B cell (primary cell): Measurements from ENCODE around the gene TRERF1. TPM values are rescaled to one million over a fixed set of nuclear protein-coding genes. Genes with fewer than 3 reads are reported as not detected.

ENCODE experiments used
- ATAC-seq: fragments of 200-7000 bp; cut with Tn5 transposase; one replicate; pipeline ENCODE4 v1.10.0; 2021; ENCODE audit warnings: low read depth, mild to moderate bottlenecking, moderate number of reproducible peaks, moderate library complexity
- CTCF ChIA-PET: fragments of 350-600 bp; sonication (Branson Sonifier 250); formaldehyde crosslinking; loops from one replicate; lab custom pipeline; 2021; ENCODE audit warnings: antibody characterized with exemption, inconsistent platforms; lab: Charles Lee
- POLR2A ChIA-PET: fragments of 350-600 bp; sonication (Branson Sonifier 250); formaldehyde crosslinking; loops from one replicate; lab custom pipeline; 2021; ENCODE audit warnings: antibody characterized with exemption; lab: Charles Lee
- DNase-seq: peaks from one replicate; pipeline ENCODE4 v3.0.0; 2013
- H2AFZ ChIP-seq: 2 replicates; pipeline ENCODE4 v1.6.1; 2012; ENCODE audit warnings: mild to moderate bottlenecking, low read depth, low read length; ENCODE audit not compliant: insufficient read depth, poor library complexity, severe bottlenecking
- H3K27ac ChIP-seq, 2 donors: 1 replicate in 1 of 2; 2 replicates in 1 of 2; pipeline ENCODE4 v1.5.1; 2012 to 2013; ENCODE audit warnings: low read length in 2 of 2, mild to moderate bottlenecking in 2 of 2, moderate library complexity in 1 of 2
- H3K27me3 ChIP-seq, 4 experiments: fragments of 200-600 bp in 1 of 4; sonication (generic) in 1 of 4; replicated peaks in 1 of 4; 1 replicate in 2 of 4; 2 replicates in 2 of 4; pipeline versions ENCODE4 v1.6.1 to v1.7.0; 2013 to 2016; ENCODE audit warnings: low read length in 3 of 4, mild to moderate bottlenecking in 2 of 4, mixed read lengths in 1 of 4, moderate library complexity in 1 of 4; ENCODE audit not compliant: insufficient read depth in 4 of 4, control insufficient read depth in 3 of 4; ENCODE audit errors: control extremely low read depth in 1 of 4
- H3K36me3 ChIP-seq, 2 experiments: replicated peaks in 1 of 2; 1 replicate in 1 of 2; 2 replicates in 1 of 2; pipeline versions ENCODE4 v1.6.1 to v1.7.1; 2013; ENCODE audit warnings: low read length in 1 of 2; ENCODE audit not compliant: insufficient read depth in 2 of 2, control insufficient read depth in 1 of 2; ENCODE audit errors: control extremely low read depth in 1 of 2, extremely low read depth in 1 of 2
- H3K4me1 ChIP-seq, 2 donors: fragments of 200-600 bp in 1 of 2; sonication (generic) in 1 of 2; 1 replicate in 1 of 2; 2 replicates in 1 of 2; pipeline versions ENCODE4 v1.5.1 to v1.6.1; 2013 to 2017; ENCODE audit warnings: low read length in 2 of 2; ENCODE audit not compliant: control insufficient read depth in 2 of 2, insufficient read depth in 2 of 2
- H3K4me2 ChIP-seq: replicated peaks from 2 replicates; pipeline ENCODE3; 2012; ENCODE audit warnings: mild to moderate bottlenecking, low read depth, low read length; ENCODE audit not compliant: poor library complexity, severe bottlenecking
- H3K4me3 ChIP-seq, 5 experiments: fragments of 200-600 bp in 1 of 5; sonication (generic) in 1 of 5; 1 replicate in 3 of 5; 2 replicates in 2 of 5; pipeline versions ENCODE4 v1.5.1 to v1.7.0; 2011 to 2016; ENCODE audit warnings: low read length in 4 of 5, mild to moderate bottlenecking in 4 of 5, low read depth in 2 of 5, control low read depth in 1 of 5, moderate library complexity in 1 of 5; ENCODE audit not compliant: insufficient read depth in 1 of 5; ENCODE audit errors: control extremely low read depth in 1 of 5, extremely low read depth in 1 of 5
- H3K79me2 ChIP-seq: fragments of 200-600 bp; sonication (generic); one replicate; pipeline ENCODE4 v1.6.0; 2016; ENCODE audit warnings: low read length; ENCODE audit not compliant: control insufficient read depth, insufficient read depth
- H3K9ac ChIP-seq: fragments of 200-600 bp; sonication (generic); 2 replicates; pipeline ENCODE4 v1.6.1; 2017; ENCODE audit warnings: mild to moderate bottlenecking, low read length, moderate library complexity
- H3K9me3 ChIP-seq, 3 donors: one replicate each; pipeline versions ENCODE4 v1.6.1 to v1.7.1; 2013; ENCODE audit warnings: low read length in 2 of 3; ENCODE audit not compliant: control insufficient read depth in 2 of 3, insufficient read depth in 1 of 3; ENCODE audit errors: control extremely low read depth in 1 of 3
- H4K20me1 ChIP-seq: 2 replicates; pipeline ENCODE4 v1.6.0; 2012; ENCODE audit warnings: mild to moderate bottlenecking, low read length; ENCODE audit not compliant: insufficient read depth, control insufficient read depth, poor library complexity, severe bottlenecking
- H3K27ac Mint-ChIP-seq: one replicate; pipeline ENCODE4 v1.8.0; 2021; ENCODE audit warnings: mixed read lengths
- H3K27me3 Mint-ChIP-seq: one replicate; pipeline ENCODE4 v1.8.0; 2021; ENCODE audit warnings: mixed read lengths
- H3K4me1 Mint-ChIP-seq: one replicate; pipeline ENCODE4 v1.8.0; 2021; ENCODE audit warnings: mixed read lengths
- H3K4me3 Mint-ChIP-seq: one replicate; pipeline ENCODE4 v1.8.0; 2021; ENCODE audit warnings: mixed read lengths
- H3K9me3 Mint-ChIP-seq: one replicate; pipeline ENCODE4 v1.8.0; 2022; ENCODE audit warnings: mixed read lengths; ENCODE audit not compliant: insufficient read depth
- CTCF ChIP-seq: fragments of 200-600 bp; IDR thresholded peaks from one replicate; pipeline ENCODE4 v1.8.0; 2022; ENCODE audit warnings: antibody characterized with exemption, mild to moderate bottlenecking
- EZH2 ChIP-seq: IDR thresholded peaks from 2 replicates; pipeline ENCODE4 v1.6.1; 2012; ENCODE audit warnings: borderline replicate concordance, low read depth, mild to moderate bottlenecking, moderate library complexity, low read length; ENCODE audit not compliant: insufficient read depth, poor library complexity, severe bottlenecking
- WGBS: methylation state at CpG from one replicate; pipeline ENCODE4 v1.1.5; 2013; ENCODE audit warnings: missing lambda C conversion rate; ENCODE audit not compliant: insufficient coverage; 5-methylcytosine and 5-hydroxymethylcytosine counted together
- intact Hi-C: fragments of 100-400 bp; cut with micrococcal nuclease; formaldehyde crosslinking; loops from one replicate; pipeline ENCODE4 v1.10.0; 2022
- polyA plus RNA-seq: library from polyadenylated mRNA; depleted of rRNA; stranded (reverse); fragments of >200 nt; gene quantifications from 2 replicates; pipeline ENCODE4 v1.2.3, GENCODE V29; 2012
- total RNA-seq, 2 donors: library from RNA; stranded (reverse); fragments of 120-200 nt in 1 of 2; gene quantifications; 1 replicate in 1 of 2; 2 replicates in 1 of 2; pipeline versions ENCODE4 v1.2.3 to v1.2.4, GENCODE V29; 2013 to 2022

Gene TRERF1
- total and polyA plus RNA-seq, 2 donors (not counting 1 experiment from before 2014, with no cell fraction given) = 3.5 to 6.7 TPM

GRCh38 chr6:42355416-42355815 is 96.3 kb downstream of the TRERF1 start:
- Histone ChIP-seq H3K9ac (no peak overlapping the region), H3K27me3 (no peaks in the 10 kb centered on the region), H3K79me2 (no peaks in the 10 kb centered on the region), H3K27ac (no peak overlapping the region), H3K4me3 (no peak overlapping the region), H3K36me3 (no peaks in the 10 kb centered on the region), H2AFZ (no peak overlapping the region), H3K4me2 (no peak overlapping the region), H3K4me1 (no peaks in the 10 kb centered on the region), H4K20me1 (no peaks in the 10 kb centered on the region), H3K9me3 (no peaks in the 10 kb centered on the region)
- Mint-ChIP-seq H3K27ac (no peak overlapping the region), H3K27me3 (no peaks in the 10 kb centered on the region), H3K4me1 (no peaks in the 10 kb centered on the region), H3K9me3 (no peaks in the 10 kb centered on the region), H3K4me3 (no peak overlapping the region)
- intact Hi-C loops = no loop called here
- DNase-seq (no peak), ATAC-seq (no peak)
- CTCF ChIA-PET = no interaction called here
- no CpG with 5 or more reads among the region's 3 CpGs for WGBS
- POLR2A ChIA-PET = no interaction called here
- TF ChIP-seq EZH2 (no peak), CTCF (no peak)

GRCh38 chr6:42354702-42355101 is 97.0 kb downstream of the TRERF1 start:
- H3K36me3 ChIP-seq = no peaks in the 10 kb centered on the region
- CTCF ChIA-PET = no interaction called here
- ATAC-seq (no peak), DNase-seq (no peak)
- Mint-ChIP-seq H3K27me3 (no peaks in the 10 kb centered on the region), H3K9me3 (no peaks in the 10 kb centered on the region), H3K4me3 (no peak overlapping the region), H3K4me1 (no peaks in the 10 kb centered on the region), H3K27ac (no peak overlapping the region)
- POLR2A ChIA-PET = no interaction called here
- H3K4me2 ChIP-seq = no peak overlapping the region
- no peaks in the 10 kb centered on the region for H4K20me1 ChIP-seq
- H3K4me1 ChIP-seq = no peaks in the 10 kb centered on the region
- no peak for TF ChIP-seq EZH2
- TF ChIP-seq CTCF = no peak
- intact Hi-C loops = no loop called here
- H3K27me3 ChIP-seq = no peaks in the 10 kb centered on the region
- H3K79me2 ChIP-seq = no peaks in the 10 kb centered on the region
- H3K9me3 ChIP-seq = no peaks in the 10 kb centered on the region
- no peak overlapping the region for H2AFZ ChIP-seq
- no peak overlapping the region for H3K9ac ChIP-seq
- no peak overlapping the region for H3K4me3 ChIP-seq
- H3K27ac ChIP-seq = no peak overlapping the region
- WGBS = no CpG with 5 or more reads among the region's 1 CpG
